ENCODE measurements around the gene RNF111.

The RNF111 gene

DNA sequence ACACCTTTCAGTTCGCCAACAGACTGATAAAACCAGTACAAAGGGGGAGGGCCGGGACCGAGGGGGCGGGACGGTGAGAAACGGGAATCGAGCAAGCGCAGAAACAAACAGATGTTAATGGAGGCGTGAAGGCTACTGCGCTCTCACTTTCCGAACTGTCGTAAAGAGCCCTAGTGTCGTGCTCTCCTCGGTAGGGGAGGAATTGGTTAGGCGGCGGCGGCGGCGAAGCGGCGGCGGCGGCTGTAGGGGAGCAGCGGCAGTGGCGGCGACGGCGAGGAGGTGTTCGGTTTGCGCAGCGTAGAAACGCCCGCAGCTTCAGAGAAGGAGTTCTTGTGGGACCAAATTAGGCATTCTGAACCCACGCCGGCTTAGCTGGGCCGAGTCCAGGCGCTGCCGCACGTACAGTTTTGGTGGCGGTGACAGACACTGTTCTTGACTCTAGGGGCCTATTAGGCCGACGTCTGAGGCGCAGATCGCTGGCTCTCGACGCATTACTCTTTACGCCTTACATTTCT lies at the start of gene RNF111:
Gene RNF111, plus strand, starts transcription at position 173 of the 515 bp plus-strand sequence. CDS start 43,160 bp downstream, outside the sequence.
- FAIRE-seq (peak; percentile 95), DNase-seq (ENCODE audit: insufficient read length, low spot score) (peak; percentile 72)

DNA sequence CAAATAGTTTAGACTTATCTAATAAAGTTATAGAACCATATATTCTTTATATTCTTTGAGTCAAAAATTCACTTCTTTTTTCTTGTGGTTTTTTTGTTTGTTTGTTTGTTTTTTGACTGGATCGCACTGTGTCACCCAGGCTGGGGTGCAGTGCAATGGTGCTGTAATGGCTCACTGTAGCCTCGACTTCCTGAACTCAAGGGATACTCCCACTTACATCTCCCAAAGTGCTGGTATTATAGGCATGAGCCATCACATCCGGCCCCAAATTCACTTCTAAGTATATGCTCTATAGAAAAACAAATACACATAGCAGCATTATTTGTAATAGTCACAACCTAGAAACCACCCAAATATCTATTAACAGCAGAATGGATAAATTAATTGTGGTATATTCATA lies 40.3 kb upstream of the RNF111 start:
- FAIRE-seq, result no peak

DNA sequence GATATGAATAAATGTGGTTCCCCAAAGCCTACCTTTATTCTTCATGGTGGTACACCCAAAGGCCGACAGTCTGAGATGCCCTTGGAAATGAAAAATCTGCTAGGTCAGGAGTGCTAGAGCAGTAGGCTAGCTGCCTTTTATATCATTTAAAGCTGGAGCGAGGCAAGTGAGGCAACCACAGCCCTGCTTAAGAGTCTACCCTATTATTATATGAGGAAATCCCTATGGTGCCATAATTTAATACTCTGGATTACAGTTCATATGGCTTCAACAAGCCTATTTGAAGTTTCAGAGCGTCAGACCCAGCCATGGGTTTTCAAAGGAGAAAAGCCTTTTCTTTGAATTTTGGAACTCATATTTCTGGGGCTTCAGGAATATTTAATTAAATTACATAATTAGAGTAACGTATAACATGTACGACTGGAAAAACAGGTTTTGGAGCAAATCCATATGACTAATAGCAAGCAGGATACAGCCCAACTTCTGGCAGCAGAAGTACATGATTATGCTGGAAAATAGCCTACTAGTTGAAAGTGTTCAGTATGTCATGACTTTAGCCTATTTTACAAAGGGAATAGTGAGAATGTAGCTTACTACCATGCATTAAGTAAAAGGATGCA lies 36.0 kb upstream of the RNF111 start:
- FAIRE-seq (no peak), DNase-seq (ENCODE audit: insufficient read length, low spot score) (no peak)

More for the DNA sequence above, 40.3 kb upstream of the RNF111 start:
- DNase-seq (ENCODE audit: insufficient read length, low spot score), result no peak

DNA sequence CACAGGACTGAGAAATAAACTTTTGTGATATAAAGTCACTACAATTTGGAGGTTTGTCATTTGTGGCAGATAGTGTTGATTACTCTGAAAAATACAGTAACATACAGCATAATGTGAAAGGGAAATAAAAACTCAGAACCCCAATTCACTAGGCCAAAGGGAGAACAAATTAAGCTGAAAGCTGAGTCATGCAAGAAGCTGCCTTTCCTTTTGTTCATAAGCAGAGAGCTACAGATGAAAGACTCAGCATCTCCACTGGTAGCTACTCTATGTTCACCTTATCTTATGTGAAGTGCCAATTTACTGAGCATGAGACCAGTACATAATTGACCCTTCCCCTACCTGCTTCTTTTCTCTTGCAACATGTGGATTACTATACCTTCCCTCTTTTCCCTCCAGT lies 34.7 kb upstream of the RNF111 start:
- DNase-seq (ENCODE audit: insufficient read length, low spot score) (no peak), FAIRE-seq (peak; percentile 23)

DNA sequence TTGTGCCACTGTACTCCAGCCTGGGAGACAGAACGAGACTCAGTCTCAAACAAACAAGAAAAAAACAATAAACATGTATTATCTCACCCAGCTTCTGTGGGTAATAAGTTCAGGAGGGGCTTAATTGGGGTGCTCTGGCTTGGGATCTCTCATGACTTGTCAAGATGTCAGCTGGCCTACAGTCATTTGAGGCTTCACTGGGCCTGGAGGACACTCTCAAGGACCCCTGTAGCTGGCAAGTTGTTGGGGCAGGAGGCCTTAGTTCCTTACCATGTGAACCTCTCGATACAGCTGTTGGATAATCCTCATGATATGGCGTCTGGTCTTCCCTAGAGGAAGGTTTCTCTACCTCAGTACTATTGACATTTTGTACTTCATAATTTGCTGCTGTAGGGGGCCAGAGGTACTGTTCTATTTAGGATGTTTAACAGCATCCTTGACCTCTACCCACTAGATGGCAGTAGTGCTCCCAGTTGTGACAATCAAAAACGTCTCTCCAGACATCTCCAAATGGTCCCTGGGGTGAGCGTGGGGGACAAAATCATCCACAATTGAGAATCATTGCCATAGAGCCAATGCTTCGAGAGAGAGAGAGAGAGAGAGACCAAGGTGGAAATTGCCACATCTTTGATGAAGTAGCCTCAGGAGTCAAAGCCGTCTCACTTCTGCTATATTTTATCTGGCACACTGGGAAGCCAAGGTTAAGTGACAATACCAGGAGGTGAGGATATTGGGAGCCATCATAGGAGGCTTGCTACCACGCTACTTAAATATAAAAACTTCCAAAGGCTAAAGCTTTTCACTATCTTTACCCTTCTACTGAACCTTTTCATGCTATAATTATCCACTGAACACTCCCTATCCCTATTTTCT lies 30.1 kb upstream of the RNF111 start:
- no peak for DNase-seq (ENCODE audit: insufficient read length, low spot score)
- FAIRE-seq, result peak; percentile 85

DNA sequence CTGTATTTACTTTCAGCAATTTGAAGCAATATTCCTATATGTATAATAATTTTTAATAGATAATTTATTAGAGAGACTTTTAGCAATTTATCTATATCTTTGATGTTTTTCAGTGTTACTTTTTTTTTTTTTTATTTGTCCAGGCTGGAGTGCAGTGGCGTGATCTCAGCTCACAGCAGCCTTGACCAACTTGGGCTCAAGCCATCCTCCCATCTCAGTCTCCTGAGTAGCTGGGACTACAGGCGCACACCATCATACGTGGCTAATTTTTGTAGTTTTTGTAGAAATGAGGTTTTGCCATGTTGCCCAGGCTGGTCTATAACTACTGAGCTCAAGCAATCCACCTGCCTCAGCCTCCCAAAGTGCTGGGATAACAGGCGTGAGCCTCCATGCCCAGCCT lies 28.7 kb upstream of the RNF111 start:
- no peak for FAIRE-seq
- no peak for DNase-seq (ENCODE audit: insufficient read length, low spot score)

DNA sequence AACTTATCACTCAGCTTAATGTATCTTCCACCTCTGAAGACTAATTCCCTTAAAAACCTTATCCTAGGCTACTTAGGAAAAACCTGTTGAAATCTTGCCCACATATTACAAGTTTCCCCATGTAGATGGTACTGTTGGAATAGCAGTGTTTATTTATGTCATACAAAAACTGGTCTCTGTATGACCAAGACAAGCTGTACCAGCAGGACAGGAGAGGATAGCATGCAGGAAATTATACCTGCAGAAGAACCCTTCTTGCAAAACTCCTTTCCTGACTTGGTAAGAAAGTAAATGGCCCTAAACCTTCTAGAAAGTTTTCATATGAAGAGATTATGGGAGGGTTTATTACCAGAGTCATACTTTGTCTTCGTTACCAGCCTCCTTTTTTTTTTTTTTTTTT lies 25.3 kb upstream of the RNF111 start:
- no peak for DNase-seq (ENCODE audit: insufficient read length, low spot score)
- no peak for FAIRE-seq

DNA sequence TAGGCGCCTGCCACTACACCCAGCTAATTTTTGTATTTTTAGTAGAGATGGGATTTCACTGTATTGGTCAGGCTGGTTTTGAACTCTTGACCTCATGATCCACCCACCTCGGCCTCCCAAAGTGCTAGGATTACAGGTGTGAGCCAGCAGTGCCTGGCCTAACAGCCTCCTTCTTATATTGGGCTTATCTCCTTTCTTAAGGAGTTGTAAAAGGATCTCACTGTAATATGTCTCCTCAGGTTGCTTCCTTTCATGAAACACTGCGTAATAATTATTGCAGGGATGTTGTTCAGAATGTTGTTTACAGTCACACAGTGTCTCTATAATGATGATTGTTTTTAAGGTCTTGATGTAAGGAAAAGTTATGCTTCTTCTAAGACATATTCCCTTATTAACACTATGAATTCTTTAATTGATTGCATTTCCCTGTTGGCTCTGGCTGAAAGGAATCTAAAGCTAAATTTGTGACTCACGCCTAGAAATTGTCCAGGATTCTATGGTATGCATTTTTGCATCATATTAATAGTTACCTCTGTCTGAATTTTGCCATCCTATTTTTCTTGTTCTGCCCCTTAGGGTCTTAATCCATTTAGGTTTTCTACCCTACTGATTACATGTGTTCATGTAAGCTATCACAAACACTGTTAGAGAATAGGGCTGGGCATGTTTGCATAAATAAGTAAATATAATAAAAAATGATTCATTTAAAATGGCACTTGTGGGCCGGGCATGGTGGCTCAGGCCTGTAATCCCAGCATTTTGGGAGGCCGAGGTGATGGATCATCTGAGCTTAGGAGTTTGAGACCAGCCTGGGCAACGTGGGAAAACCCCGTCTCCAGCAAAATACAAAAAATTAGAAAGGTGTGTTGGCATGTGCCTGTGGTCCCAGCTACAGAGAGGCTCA lies 24.5 kb upstream of the RNF111 start:
- DNase-seq (ENCODE audit: insufficient read length, low spot score) (no peak), FAIRE-seq (no peak)

DNA sequence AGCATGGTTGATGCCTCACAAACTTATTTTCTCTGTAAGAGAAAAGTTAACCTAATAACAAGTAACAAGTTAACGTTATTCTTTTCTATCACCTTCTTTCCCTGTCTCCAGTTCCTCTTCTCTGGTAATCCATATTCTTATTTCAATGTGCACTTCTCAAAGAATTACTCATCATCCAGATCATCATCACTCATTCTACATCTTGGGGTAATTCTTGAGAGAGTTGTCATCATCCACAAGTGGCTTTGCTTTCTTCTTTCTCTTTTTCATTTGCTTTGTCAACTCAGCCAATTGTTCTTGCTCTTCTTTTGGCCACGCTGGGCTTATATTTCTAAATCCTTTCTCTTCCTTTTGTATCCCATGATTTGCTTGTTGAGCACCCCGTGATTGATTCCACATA lies 20.8 kb upstream of the RNF111 start:
- no peak for FAIRE-seq
- DNase-seq (ENCODE audit: insufficient read length, low spot score), result no peak

DNA sequence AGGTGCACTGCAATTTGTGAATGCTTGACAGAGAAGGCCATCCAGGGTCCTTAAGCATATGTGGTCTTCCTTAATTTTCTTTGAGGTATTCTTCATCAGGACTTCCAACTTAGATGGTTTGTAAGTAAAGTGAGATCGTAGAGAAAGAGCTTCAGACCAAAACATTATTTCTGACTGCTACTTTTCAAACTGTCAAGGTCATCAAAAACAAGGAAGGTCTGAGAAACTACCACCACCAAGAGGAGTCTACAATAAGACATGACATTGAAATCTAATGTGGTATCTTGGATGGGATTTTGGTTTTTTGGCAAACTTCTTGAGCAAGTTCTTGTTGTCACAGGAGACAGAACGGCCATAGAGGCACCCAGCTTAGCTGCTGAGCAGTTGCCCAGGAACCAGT lies 20.0 kb upstream of the RNF111 start:
- DNase-seq (ENCODE audit: insufficient read length, low spot score), result no peak
- FAIRE-seq, result no peak

DNA sequence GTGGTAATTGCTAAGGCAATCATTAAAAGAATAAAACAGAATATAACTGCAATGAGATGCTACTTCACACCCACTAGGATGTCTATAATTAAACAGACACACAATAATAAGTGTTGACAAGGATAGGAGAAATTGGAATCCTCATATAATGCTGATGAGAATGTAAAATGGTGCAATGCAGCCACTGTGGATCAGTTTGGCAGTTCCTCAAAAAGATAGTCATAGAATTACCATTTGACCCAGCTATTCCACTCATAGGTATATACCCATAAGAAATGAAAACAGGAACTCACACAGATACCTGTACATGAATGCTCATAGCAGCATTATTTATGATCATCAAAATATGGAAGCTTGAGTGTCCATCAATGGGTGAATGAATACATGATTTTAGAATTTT lies 9.6 kb upstream of the RNF111 start:
- FAIRE-seq (no peak), DNase-seq (ENCODE audit: insufficient read length, low spot score) (no peak)

DNA sequence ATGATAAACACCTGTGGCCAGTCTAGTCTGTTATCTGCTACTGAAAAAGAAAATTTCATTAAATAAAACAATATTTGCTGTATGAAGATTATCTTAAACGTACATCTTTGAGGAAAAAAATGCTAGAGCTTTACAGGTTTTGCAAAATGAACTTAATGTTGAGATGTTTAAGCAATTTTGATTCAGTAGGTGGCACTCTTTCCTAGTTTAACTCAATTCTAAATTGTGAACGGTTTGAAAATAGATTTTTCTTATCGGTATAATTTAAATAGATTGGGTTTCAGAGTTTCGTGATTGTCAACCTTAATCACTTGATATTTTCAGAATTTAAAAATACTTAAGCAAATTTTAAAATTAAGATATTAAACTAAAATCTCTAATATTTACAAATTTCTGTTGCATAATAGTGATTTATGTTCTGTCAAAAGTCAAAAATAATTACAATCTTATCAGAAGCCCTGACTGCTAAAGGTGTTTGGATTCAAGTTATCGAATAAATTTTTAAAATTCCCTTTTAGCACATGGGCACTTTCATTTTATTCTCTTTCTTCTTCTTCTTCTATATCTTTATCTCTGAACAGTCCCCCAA lies 7.0 kb upstream of the RNF111 start:
- peak; percentile 95 for FAIRE-seq

DNA sequence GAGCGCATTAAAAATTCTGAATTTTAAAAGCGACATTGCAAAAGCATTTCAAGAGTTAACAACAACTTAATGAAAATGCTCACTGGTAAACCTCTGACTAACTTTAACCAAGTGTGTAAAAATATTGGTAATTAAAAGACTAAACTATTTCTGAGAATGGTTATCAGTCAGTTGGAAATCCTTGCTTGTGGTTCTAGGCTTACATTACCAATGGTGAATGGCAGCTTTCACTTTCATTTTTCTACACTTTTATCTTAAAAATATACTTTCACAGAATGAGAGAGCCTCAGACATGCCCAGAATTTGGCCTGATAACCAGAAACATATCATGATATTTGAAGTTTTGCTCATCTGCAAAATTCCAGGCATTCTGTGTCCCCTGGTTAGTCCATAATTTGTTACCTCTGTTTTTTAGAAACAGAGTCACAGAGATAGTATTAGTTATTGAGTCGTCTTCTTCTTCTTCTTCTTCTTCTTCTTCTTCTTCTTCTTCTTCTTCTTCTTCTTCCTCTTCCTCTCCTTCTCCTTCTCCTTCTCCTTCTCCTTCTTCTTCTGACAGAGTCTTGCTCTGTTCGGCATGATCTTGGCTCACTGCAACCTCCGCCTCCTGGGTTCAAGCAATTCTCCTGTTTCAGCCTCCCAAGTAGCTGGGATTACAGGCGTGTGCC lies 5.5 kb upstream of the RNF111 start:
- peak; percentile 40 for FAIRE-seq

More for the DNA sequence above, 7.0 kb upstream of the RNF111 start:
- no peak for DNase-seq (ENCODE audit: insufficient read length, low spot score)

DNA sequence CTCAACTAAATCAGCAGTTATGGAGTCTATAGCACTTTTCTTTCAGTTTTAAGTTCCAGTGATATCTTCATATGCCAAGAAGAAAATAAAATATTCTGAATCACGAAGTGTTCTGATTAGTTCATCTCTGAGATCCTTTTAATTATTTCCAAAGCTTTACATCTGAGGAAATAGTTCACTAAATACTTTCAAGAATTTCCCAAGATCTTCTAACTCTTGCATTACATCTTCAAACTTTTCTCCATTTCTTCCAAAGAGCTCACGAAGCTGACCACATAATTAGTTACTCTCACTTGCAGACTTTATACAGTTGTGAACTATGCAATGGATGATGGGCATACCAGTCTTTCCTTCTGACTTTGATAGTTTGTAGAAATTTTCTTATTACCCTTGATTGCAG lies 4.2 kb upstream of the RNF111 start:
- FAIRE-seq, result no peak

More for the DNA sequence above, 5.5 kb upstream of the RNF111 start:
- DNase-seq (ENCODE audit: insufficient read length, low spot score), result no peak

DNA sequence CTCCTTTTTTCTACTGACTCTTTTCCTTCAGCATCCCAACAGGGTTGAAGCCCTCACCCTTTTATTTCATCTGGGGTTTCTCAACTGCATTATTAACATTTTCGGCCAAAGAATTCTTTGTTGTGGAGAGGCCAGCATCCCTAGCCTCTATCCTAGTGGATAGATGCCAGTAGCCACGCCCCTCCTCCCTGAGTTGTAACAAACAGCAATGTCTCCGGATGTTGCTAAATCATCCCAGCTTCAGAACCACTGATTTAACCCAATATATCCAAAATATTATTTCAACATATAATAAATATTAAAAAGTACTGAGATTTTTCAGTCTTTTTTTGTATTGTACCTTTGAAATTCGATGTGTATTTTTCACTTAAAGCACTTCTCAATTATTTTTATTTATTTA lies 2.0 kb upstream of the RNF111 start:
- FAIRE-seq (no peak), DNase-seq (ENCODE audit: insufficient read length, low spot score) (no peak)

More for the DNA sequence above, 4.2 kb upstream of the RNF111 start:
- DNase-seq (ENCODE audit: insufficient read length, low spot score), result no peak

DNA sequence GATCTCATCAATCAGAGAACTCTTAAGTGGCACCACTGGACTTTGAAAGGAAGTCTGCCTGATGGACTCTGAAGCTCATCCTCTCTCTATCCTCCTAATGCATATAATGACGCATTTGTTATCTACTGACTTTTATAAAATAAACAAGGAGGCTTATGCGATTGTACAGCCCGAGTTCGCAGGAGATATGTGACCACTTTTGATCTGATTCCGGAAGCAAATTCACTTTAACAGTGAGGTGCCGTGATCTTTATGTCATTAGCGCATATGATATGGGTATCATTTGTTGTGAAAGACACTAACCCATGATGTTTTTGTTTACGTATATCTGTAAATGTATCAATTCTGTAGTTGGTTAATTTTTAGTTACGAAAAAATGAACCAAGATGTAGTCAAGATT lies 427 bp upstream of the RNF111 start:
- FAIRE-seq, result no peak
- no peak for DNase-seq (ENCODE audit: insufficient read length, low spot score)

DNA sequence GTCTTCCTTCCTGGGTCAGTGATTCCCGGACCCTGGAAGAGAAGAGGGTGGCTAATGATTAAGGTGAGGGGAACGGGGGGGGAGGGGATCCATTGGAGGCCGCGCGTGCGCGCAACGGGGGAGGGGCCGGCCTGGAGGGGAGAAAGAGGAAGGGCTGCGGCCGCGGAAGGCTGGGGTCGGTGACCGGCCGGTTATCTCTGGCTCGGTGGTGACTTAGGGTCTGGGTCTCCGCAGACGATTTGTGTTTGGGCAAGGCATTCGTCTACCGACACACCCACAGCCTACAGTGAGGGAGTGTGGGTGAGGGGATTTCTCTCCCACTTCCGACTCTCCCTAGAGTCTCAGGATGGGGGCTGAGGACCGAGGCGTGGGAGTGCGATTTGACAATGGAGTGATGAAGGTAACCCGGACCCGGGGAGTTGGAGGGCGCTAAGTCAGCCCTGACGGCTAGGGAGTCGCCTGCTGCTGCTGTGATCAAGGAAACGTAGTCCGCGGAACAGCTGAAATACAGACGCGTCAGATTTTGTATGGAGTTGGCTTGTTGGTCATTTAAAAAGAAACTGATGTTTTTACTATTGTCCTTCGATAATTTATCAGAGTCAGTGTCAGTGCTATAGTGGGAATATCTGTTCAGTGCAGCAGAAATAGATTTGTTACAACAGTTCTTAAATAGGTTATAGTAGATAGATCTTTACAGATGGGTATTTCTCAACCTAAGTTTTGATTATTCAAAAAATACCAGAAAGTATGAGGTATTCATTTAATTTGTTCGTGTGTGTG lies 733 bp downstream of the RNF111 start:
- DNase-seq (ENCODE audit: insufficient read length, low spot score), result no peak
- FAIRE-seq, result peak; percentile 64

DNA sequence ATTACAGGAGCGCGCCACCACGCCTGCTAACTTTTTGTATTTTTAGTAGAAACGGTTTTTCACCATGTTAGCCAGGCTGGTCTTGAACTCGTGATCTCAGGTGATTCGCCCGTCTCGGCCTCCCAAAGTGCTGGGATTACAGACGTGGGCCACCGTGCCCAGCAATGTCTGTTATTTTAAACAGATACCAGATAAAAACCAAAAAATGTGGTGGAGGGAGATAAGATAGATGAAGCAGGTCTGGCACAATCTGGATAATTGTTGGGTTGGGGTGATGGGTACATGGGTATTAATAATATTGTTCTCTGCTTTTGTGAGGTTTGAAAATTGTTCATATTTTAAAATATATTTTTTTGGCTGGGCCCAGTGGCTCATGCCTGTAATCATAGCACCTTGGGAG lies 4.7 kb downstream of the RNF111 start:
- FAIRE-seq, result no peak
- DNase-seq (ENCODE audit: insufficient read length, low spot score), result no peak

DNA sequence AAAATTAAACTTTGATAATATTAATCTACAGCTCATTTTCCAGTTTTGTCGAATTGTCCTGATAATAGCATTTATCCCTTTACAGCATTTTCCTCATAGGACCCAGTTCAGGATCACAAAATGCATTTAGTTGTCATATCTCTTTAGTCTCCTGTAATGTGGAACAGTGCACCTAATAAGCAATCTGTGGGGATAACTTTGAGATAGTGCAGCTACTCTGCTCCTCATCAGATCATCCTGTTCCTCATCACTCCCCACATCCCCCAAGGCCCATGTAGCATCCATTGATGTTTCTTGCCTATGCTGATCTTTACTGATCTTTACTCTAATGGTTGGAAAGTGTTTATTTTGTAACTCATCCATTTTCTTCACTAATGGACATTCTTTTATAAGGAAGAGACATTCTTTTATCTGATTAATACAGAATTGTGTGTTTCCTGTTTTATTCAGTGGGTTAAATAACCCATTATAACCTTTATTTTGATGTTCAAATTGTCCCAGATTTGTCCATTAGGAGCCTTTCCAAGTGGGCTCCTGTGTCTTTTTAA lies 7.5 kb downstream of the RNF111 start:
- DNase-seq (ENCODE audit: insufficient read length, low spot score) (no peak), FAIRE-seq (no peak)
